HuH-7.5 (cell line): ENCODE measurements around the gene BRD3OS.

ENCODE experiments used
- DNase-seq: peaks from one replicate; pipeline ENCODE4 v3.0.0; 2011; ENCODE audit warnings: low spot score

BRD3OS gene

DNA sequence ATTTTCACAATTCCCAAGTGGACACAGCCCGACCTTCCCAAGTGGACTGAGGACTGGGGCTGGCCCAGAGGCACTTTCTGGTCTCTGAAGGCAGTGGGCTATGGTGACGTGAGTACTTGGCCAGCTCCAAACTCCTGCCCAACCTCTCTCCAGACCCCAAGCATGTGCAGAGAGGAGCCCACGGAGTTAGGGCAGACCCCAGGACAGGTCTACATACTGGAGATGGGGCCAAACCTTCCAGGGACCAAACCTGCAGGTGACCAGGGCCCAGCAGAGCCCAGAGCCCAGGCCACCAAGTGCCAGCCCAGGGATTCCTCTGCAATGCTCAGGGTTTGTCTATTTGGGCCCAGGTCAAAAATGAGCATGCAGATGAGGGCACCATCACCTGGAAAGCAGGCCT, 27.2 kb downstream of the BRD3OS start:
- no peak for DNase-seq

DNA sequence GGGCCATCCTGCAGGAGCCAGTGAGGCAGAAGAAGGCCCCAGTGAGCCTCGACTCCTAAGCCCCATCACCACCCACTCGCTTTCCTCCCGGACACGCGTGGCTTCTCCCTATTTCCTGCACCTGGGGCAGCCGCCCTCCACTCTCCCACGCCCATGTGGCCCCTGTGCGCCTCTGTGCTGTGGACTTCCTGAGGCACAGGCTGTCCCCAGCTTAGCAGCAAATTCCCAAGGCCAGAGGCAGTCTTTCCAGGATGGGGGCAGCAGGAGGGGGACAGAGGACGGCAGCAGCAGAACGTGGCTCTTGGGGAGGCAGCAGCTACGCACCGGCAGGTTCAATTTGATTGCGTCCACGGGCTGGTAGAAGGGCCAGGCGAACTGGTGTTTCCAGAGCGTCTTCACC, 27.7 kb downstream of the BRD3OS start:
- no peak for DNase-seq

DNA sequence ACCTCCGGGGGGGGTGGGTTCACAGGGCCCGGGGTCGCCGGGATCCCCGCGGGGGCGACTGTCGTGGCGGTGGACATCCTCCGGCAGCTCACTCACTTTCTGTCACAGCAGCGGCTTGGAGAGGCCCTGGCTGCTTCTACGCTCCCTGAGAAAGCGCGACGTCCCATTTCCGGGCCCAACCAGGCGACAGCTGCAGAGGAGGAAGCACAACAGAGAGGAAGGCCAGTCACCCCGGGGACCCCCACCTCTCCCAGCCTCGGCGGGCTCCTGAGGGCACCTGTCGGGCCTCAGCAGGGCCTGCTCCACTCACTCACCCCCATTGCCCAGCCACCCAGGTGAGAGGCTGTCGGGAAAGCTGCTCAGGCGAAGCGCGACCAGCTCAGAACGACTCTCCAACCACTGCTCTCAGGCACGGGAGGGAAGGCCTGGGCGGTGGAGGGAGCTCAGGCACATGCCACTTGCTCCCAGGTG, 28.2 kb downstream of the BRD3OS start:
- no peak for DNase-seq

DNA sequence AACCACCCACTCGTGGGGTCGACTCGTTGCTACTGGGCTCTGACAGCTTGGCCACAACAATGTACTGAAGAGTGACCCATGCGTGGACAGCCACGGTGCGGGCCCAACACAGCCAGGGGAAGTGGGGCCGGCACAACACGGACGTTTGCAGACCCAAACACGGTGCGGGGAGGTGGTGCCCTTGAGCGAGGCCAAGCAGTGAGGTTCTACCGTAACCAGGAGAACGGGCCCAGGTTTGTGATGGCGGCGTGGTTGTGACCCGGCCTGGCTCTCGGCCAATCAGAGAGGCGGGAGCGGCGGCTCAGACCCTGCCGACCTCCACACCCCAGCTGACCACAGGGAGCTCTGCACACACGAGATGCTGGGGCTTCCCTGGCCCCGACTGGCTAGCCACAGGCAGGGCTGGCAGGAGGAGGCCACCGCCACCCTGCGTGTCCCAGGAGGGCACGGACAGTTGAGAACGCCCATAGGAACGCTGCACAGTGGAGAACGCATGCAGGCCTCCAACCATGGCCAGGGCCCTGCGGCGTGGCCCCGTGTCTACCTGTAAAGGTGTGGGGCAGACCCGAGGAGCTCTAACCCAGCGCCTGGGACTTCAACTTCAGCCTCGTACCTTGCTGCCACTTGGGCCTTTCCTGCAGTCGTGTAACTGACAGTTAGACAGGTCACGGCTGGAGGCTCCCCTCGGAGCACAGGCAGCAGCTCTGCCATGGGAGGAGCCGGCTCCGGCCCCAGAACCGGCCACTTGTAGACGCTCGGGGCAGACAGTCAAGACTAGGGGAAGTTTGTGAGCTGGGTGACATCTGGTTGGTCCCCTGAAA, 28.9 kb downstream of the BRD3OS start:
- no peak for DNase-seq

DNA sequence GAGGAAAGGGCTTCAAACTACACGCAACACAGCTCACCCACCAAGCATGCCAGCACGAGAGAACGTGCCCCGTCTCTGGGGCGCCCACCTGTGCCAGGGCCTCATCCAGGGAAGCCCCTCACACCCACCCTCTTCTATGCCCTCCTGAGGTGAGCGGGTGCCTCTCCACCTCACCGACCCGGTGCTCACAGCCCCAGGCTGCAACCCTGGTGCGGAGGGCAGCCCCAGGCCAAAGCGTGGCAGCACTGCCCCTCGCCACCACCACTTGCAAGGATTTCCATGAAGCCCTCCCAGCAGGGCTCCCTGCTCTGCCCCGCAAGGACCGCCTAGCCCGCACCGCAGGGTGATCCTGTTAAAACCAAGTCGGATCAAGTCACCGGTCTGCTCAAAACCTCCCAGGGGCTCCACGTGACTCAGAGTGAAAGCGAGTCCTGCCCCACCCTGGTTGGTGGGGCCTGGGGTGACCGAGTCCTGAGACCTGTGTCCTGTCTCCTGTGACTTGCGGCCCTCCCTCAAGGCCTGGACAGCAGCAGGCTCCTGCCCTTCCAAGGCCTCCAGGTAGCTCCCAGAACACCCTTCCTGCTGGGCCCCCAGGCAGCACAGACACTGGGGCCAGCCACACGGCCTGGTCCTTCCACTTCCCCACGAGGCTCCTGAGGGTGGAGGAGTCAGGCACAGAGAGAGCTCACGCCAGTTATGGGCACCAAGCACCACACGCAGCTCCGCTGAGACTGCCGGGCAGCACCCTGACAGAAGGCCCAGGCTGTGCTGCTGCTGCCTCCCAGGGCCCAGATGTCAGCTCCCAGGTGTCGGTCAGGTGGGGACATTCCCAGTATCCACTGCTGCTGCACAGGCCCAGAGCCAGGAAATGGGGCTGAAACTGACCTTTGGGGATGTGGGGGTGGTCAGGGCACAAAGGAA, 29.9 kb downstream of the BRD3OS start:
- DNase-seq: no peak

DNA sequence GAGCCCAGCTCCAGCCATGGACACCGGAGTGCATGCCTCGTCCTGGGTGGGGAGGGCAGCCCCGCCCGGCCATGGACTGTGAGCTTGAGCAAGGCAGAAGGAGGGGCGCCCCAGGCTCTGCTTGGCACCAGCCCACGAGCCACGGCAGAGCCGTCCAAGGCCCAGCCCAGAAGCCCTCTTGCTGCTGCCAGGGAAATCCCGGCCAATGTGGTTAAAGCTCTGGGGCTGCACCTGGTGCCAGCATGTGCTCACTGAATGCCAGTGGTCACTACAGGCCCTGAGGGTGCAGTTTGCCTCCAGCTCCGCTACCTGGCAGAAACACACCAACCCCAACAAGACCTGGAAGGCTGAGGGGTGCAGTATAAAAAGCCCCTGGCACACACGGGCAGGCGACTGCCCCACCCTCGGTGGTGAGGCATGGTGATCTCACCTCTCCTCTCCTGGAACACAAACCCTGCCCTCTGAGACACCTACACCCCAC, 30.7 kb downstream of the BRD3OS start:
- DNase-seq: no peak

DNA sequence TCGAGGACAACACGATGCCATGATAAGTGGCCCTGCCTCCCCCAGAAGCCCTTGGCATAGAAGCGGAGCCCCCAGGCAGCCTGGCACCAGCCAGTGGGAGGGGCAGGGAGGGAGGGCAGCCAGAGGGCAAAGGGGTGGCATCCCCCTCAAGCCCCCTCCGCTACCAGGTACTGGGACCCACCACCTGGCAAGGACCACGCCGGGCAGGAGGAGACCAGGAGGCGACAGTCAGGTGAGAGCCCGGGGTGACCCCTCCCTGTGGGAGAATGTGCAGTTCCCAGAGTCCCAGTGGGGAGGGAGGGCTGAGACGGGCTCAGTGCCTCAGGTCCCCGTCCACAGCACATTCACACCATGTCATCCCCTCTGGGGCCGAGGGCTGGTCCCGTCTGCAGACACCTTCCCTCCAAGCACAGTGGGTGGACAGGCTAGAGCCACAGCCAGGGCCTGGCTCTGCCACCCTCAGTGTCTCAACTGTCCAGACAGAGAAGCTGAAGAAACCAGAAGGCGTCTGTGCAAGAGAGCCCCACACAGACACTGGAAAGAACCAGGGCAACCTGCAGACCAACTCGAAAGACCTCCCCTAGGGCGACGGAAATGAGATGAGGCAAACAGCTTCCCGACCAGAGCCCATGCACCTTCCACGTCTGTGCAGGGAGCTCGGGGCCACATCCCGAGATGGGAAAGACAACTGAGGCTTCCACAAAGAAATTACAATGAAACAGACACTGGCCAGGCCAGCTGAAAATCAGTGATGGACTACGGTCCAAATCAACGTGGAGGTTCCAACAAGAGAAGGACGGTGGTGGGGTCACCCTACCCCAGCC, 31.4 kb downstream of the BRD3OS start:
- no peak for DNase-seq

DNA sequence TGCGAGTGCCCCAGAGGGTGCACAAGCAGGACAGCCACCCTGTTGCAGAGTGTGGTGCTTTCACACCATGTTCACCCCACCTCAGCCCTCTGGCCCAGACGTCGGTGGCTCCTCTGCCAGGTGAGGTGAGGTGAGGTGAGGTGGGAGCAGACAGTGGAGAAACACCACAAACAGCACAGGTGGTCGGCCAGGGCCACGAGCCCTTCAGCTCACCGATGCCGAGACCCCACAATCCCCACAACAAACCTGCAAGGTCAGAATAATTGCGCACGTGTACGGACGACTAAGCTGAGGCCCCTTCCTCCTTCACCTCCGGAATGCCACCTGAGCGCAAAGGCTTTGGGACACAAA, 32.0 kb downstream of the BRD3OS start:
- DNase-seq: no peak

DNA sequence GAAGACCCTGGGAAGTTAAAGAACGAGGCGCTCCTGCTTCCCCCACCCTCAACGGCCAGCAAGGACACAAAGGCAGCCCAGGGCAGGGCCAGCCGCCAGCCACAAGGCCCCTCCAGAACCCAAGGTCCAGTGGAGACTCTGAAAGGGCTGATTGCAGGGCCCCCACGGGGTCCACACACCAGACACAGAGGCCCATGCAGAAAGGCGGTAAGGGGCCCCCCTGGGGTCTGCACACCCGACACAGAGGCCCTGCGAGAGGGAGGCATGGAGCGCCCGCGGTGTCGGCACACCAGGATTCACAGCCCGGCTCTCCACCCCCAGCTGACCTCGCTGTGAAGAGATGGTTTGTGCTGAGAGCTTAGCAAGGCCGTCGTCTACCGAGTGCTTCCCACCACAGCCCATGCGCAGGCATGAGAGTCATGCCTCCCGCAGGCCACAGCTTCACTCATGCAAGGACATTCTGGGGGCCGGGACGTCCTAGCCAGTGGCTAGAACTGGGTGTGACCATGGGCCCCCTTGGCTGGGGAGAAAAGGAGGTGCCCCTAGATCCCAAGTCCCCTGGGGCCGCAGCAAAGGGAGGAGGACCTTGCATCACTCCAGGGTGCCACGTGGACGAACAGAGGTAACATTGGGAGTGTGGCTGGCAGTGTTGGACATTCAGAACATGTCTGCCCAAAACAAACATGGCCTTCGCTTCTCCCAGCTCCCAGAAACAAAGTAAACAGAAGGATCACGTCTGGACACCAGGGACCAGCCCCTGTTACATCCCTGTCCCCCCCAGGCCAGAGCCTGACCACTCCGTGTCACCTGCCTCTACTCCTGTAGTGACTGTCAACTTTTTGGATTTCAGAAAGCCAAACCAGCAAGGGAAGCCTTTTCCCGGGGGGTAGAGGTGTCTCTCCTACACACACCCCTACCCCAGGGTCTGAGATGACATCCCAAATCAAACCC, 32.7 kb downstream of the BRD3OS start:
- DNase-seq: no peak

DNA sequence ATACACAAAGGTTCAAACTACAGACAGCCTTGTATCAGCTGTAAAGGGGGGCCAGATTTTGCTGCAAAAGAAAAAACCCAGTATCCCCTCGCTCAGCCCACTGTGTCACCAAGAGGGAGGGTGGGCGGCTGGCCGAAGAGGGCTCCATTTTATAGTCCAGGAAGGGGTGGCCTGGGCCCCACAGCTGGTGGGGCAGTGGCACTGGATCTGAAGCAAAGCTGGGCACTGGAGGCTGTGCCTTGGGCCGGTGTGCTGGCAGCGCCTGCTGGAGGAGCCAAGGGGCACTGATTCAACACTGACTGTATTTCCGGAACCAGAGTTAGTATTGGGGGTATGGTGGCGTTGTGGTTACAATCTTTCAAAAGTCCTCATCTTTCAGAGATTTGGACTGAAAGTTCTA, 33.4 kb downstream of the BRD3OS start:
- DNase-seq: no peak

DNA sequence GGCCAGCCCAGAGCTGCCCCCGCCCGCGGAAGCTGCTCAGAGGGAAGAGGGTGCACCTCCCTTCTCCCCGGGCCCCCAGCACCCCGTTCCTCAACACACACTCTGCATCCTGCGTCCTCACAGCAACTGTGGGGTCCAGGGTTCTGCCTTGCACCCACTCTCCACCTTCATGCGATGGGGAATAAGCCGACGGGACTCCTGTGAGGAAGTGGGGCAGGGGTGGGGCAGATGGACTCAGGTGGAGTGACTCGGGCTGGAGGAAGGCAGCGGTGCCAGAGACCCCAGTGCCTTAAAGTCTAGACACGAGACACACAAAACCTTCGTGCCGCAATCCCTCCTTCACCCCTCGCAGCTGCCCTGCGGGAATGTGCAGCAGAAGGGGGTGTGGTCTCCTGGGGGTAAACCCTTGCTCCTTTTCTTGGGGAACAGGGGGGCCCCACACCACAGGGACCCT, 33.9 kb downstream of the BRD3OS start:
- DNase-seq: no peak

DNA sequence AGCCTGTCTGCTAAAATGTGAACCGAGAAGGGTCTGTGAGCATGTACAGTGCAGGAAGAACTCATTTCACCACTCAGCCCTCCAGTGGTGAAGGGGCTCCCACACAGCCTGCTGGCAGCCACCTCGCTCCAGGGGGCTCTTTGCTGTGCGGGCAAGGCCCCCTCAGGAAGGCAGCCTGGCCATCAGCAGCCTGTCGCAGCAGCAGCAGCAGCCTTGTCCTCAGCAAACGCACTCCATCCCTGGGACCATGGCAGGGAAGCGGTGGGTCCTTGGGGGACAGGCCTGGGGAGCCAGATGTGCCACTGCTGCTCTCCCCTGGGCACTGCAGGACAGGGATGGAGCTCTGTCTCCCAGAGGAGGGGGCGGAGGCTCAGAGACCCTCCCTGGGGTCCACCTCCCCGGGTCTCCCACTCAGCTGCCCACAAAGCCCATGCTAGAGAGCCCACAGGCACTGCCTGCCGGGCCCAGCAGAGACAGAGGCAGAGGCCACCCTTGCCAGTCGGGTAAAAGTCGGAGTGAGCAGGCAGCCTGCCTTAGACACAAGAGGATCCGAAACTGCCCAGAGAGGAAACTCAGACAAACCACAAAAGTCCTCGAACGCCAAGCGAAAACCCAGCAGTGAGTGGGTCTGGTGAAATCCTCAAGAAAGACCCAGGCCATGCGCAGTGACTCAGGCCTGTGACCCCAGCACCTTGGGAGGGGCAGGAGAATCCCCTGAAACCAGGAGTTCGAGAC, 34.5 kb downstream of the BRD3OS start:
- no peak for DNase-seq

DNA sequence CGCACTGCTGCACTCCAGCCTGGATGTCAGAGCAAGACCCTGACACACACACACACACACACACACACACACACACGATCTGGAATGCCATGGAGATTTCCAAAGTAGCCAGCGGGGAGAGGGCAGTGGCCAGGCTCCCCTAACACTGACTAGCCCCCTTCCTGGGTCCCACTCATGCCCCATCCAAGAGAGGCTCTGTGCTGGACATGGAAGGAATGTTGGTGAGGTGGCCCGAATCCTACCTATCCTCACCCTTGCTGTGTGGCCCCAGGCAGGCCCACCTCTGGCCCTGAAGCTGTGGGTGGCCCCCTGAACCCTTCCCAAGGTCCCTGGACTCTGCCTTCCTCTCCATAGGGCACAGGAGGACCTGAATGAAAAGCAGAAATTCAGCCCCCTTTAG, 35.3 kb downstream of the BRD3OS start:
- DNase-seq: no peak

DNA sequence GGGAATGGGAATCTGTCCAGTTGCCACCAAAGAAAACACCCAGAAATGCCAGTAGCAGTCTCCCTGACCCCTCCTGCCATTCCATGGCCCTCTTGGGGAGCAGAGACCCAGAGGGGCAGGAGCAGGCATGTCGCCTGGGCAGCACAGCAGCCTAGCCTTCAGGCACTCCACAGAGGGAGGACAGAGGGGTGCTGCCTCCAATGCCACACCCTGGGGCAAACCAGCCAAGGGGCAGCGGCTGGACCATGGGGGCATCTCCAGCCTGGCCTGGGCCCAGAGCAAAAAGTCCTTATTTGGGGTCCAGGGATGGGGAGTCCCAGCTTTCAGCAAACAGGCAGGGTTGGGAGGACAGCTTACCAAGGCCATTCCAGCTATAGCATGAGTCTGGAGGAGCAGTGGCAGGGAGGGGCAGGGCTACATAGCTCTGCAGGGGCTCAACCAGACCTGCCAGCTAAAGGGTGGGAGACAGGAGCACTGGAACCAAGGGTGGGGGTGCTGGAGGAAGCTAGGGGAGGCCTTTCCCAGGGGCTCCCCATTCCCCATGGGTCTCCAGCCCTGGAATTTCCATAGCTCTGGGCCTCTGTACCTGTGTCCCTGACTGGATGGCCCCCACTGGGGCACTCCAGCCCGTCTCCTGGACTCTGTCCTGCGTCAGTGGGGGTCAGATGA, 35.9 kb downstream of the BRD3OS start:
- DNase-seq: no peak

DNA sequence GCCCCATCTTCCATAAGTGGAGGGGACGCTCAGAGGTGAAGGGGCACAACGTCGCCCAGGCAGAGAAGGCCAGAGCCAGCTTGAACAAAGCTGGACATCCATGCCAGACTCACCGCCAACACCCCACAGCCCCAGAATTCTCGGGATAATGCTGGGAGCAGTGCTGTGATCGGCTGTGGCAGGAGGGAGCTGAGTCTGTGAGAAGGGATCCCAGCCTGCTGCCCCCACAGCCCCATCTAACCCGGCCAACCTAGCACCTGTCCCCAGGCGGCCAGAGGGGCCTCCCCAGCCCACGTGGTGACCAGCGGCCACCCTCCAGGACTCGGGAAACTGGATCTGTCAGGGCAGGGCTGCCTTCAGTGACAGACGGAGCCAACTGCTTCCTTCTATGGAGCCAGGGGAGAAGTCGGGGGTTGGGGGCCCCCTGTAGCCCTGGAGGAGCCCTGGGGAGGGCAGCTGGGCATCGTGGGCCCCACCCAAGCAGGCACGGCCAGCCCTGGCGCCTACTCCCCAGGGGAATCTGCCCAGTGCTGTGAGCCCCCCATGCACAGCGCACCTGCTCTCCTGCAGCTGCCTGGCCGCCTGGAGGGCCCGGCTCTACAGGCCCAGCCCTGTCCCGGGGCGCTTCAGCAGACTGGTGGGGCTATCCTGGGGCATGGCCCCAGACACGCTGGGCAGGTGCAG, 36.5 kb downstream of the BRD3OS start:
- DNase-seq: no peak

DNA sequence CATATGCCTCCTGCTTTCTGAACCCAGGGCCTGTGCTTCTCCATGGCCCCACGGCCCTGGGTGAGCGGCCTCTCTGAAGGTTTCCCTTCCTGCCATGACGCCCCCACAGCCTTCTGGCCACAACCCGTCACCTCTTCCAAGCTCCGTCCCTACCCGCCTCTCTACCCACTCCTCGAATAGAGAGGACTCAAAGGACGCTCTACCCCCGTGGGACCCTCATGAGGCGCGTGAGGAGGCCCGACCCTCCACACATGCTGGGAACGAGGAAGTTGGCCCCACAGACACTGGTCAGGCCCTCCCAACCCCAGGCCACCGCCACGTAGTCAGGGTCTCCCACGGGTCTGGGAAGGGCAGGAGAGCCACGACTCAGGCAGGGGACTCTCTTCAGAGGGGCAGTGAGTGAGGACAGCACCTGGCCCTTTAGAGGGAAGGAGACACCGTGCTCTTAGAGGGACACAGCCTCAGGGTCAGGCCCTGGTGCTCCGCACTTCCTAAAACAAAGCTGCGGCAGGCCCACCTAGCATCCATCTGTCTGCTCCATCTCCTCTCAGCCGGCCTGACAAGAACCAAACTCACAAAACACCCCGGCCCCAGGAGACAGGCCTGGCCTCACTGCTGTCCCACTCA, 37.3 kb downstream of the BRD3OS start:
- DNase-seq: peak; percentile 5

DNA sequence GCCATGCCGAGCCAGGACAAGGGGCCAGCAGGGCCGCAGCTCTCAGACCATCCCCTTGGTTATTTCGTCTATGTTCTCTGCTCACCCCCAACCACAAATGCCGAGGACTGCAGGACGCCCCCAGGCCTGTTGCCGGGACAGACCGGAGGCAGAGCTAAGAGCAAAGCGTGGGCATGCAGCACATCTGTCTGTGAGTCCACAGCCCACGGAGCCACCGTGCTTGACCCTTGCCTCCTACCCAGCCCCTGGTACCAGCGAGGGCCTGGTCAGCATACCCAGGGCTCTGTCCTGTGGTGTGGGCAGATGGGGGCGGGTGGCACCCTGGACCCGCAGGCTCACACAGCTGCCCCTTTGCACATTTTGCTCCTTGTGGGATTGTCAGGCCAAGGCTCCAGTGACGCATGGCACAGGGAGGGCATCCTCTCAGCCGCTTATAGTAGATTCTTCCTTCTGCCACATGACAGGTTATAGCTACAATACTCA, 37.8 kb downstream of the BRD3OS start:
- peak; percentile 6 for DNase-seq
